GM19372 (cell line): ENCODE measurements around the gene NFIX.

ENCODE experiments used
- ATAC-seq: cut with Tn5 transposase; IDR thresholded peaks from one replicate; pipeline ENCODE4 v1.9.1; 2021; ENCODE audit warnings: mild to moderate bottlenecking, low read depth, moderate library complexity; ENCODE audit not compliant: unreplicated experiment

NFIX gene

GRCh38 chr19:13033819-13034611 is 38.7 kb downstream of the NFIX start:
- no peak for ATAC-seq

- no peak for ATAC-seq
Observed at GRCh38 chr19:13034636-13035035, 39.4 kb downstream of the NFIX start.

GRCh38 chr19:13035820-13036365 is 40.6 kb downstream of the NFIX start:
- ATAC-seq, result no peak

- no peak for ATAC-seq
Observed at GRCh38 chr19:13036366-13036976, 41.2 kb downstream of the NFIX start.

GRCh38 chr19:13037161-13037560 is 41.9 kb downstream of the NFIX start:
- no peak for ATAC-seq

- ATAC-seq, result no peak
Observed at GRCh38 chr19:13037731-13038130, 42.5 kb downstream of the NFIX start.

GRCh38 chr19:13038306-13039210 is 43.3 kb downstream of the NFIX start:
- ATAC-seq, result no peak

GRCh38 chr19:13039211-13039789 is 44.0 kb downstream of the NFIX start:
- ATAC-seq, result no peak

- ATAC-seq, result no peak
Observed at GRCh38 chr19:13040232-13040947, 45.1 kb downstream of the NFIX start.

GRCh38 chr19:13040948-13041292 is 45.6 kb downstream of the NFIX start:
- ATAC-seq, result no peak

- no peak for ATAC-seq
Observed at GRCh38 chr19:13042443-13043130, 47.3 kb downstream of the NFIX start.

- no peak for ATAC-seq
Observed at GRCh38 chr19:13043285-13043684, 48.0 kb downstream of the NFIX start.

GRCh38 chr19:13044231-13044836 is 49.1 kb downstream of the NFIX start:
- ATAC-seq, result no peak

GRCh38 chr19:13045812-13046211 is 50.5 kb downstream of the NFIX start:
- ATAC-seq, result no peak

GRCh38 chr19:13047374-13047773 is 52.1 kb downstream of the NFIX start:
- ATAC-seq, result no peak

GRCh38 chr19:13050274-13050673 is 55.0 kb downstream of the NFIX start:
- no peak for ATAC-seq

- no peak for ATAC-seq
Observed at GRCh38 chr19:13051557-13052165, 56.4 kb downstream of the NFIX start.

- no peak for ATAC-seq
Observed at GRCh38 chr19:13052447-13053175, 57.3 kb downstream of the NFIX start.
